GM12878 (cell line): Measurements from ENCODE around the gene EXOC4. TPM values are rescaled to one million over a fixed set of nuclear protein-coding genes. Genes with fewer than 3 reads are reported as not detected.

Experiments used
- ATAC-seq: fragments of 200-7000 bp; cut with Tn5 transposase; 3 replicates; pipeline ENCODE4 v1.9.1; 2020; ENCODE audit warnings: mild to moderate bottlenecking, moderate library complexity
- BruUV-seq: library from RNA; stranded (reverse); fragments of 400-500 nt; replicated peaks from 2 replicates; lab custom pipeline; 2021; lab: Mats Ljungman, UMichigan
- CTCF ChIA-PET: fragments of 300-600 bp; sonication (Branson Sonifier 250); formaldehyde crosslinking; extraction: SDS; loops from one replicate; lab custom pipeline; 2021; ENCODE audit warnings: inconsistent platforms; lab: Yijun Ruan, JAX
- POLR2A ChIA-PET: fragments of 350-600 bp; formaldehyde crosslinking; extraction: SDS; loops from one replicate; lab custom pipeline; 2021; ENCODE audit warnings: inconsistent platforms; lab: Charles Lee
- RAD21 ChIA-PET: fragments of 300-600 bp; sonication (Branson Sonifier 250); formaldehyde crosslinking; loops from one replicate; lab custom pipeline; 2023; ENCODE audit warnings: antibody characterized with exemption; ENCODE audit not compliant: unreplicated experiment; lab: Charles Lee
- SMC1A ChIA-PET: fragments of 300-600 bp; sonication (Branson Sonifier 250); formaldehyde crosslinking; loops from one replicate; lab custom pipeline; 2023; ENCODE audit not compliant: unreplicated experiment, uncharacterized antibody; lab: Charles Lee
- DNase-seq: peaks from one replicate; pipeline ENCODE4 v3.0.0-alpha.2; 2011; ENCODE audit warnings: low read depth, low spot score
- FAIRE-seq: peaks from 3 replicates; lab custom pipeline; 2011; peaks lifted over from hg19 to GRCh38; lab: Jason Lieb, UNC
- H2AFZ ChIP-seq: 2 replicates; pipeline ENCODE4 v1.6.0; 2011; ENCODE audit warnings: low read depth, low read length, control low read depth; ENCODE audit not compliant: control insufficient read depth
- H3K27ac ChIP-seq: 2 replicates; pipeline ENCODE4 v1.5.1; 2011; ENCODE audit warnings: control low read depth; ENCODE audit not compliant: control insufficient read depth, insufficient read depth
- H3K27me3 ChIP-seq, 2 experiments: replicated peaks in 1 of 2; 2 replicates each; pipeline versions ENCODE4 v1.6.0 to v1.6.1; 2011; ENCODE audit warnings: low read length in 1 of 2; ENCODE audit not compliant: control insufficient read depth in 2 of 2, insufficient read depth in 2 of 2
- H3K36me3 ChIP-seq, 2 experiments: 2 replicates each; pipeline ENCODE4 v1.5.1; 2011; ENCODE audit warnings: low read length in 1 of 2; ENCODE audit not compliant: control insufficient read depth in 2 of 2, insufficient read depth in 2 of 2
- H3K4me1 ChIP-seq: 2 replicates; pipeline ENCODE4 v1.6.1; 2011; ENCODE audit warnings: mild to moderate bottlenecking, low read length, moderate library complexity, mixed read lengths; ENCODE audit not compliant: control insufficient read depth, insufficient read depth
- H3K4me2 ChIP-seq: 2 replicates; pipeline ENCODE4 v1.6.0; 2011; ENCODE audit warnings: control low read depth; ENCODE audit not compliant: control insufficient read depth, insufficient read depth
- H3K4me3 ChIP-seq: fragments of 200-600 bp; sonication (generic); 2 replicates; pipeline ENCODE4 v1.5.1; 2016
- H3K79me2 ChIP-seq: 2 replicates; pipeline ENCODE4 v1.6.0; 2011; ENCODE audit warnings: low read length; ENCODE audit not compliant: control insufficient read depth, insufficient read depth
- H3K9ac ChIP-seq: 2 replicates; pipeline ENCODE4 v1.8.0; 2011; ENCODE audit warnings: low read length, control low read depth, mixed read lengths; ENCODE audit not compliant: control insufficient read depth, insufficient read depth
- H3K9me3 ChIP-seq: replicated peaks from 3 replicates; pipeline ENCODE4 v1.5.1; 2011; ENCODE audit warnings: mild to moderate bottlenecking, low read length; ENCODE audit not compliant: control insufficient read depth, insufficient read depth
- H4K20me1 ChIP-seq: 2 replicates; pipeline ENCODE4 v1.6.0; 2011; ENCODE audit not compliant: control insufficient read depth, insufficient read depth
- ATF2 ChIP-seq: IDR thresholded peaks from 2 replicates; pipeline ENCODE4 v1.6.1; 2012; ENCODE audit warnings: low read length, inconsistent platforms
- TCF7 ChIP-seq: IDR thresholded peaks from 2 replicates; pipeline ENCODE4 v1.6.1; 2014; ENCODE audit warnings: antibody characterized with exemption, borderline replicate concordance
- ZBED1 ChIP-seq: IDR thresholded peaks from 2 replicates; pipeline ENCODE4 v1.6.1; 2016; ENCODE audit warnings: borderline replicate concordance
- WGBS: methylation state at CpG from one replicate; pipeline ENCODE4 v1.1.6; 2016; ENCODE audit warnings: low lambda C conversion rate; ENCODE audit not compliant: insufficient replicate concordance, insufficient coverage; ENCODE audit errors: missing lambda C conversion rate; 5-methylcytosine and 5-hydroxymethylcytosine counted together
- in situ Hi-C: fragments of 300-500 bp; cut with MboI; formaldehyde crosslinking; loops from 9 replicates; pipeline ENCODE4 v1.14.3; 2018; ENCODE audit warnings: mixed read lengths
- intact Hi-C: fragments of 100-400 bp; cut with micrococcal nuclease; formaldehyde crosslinking; loops from one replicate; pipeline ENCODE4 v1.14.2; 2022; ENCODE audit not compliant: unreplicated experiment
- polyA plus RNA-seq, 11 experiments: library from polyadenylated mRNA; depleted of rRNA in 4 of 11; unstranded in 6 of 11; stranded (reverse) in 5 of 11; fragments of >200 nt; fragmentation: Nextera tagmentation in 4 of 11; fragmentation: Illumina TruSeq in 1 of 11; extraction: Ambion mirVana in 4 of 11; extraction: Trizol in 1 of 11; gene quantifications; 1 replicate in 1 of 11; 2 replicates in 10 of 11; pipeline versions ENCODE4 v1.2.1 to v1.2.3, GENCODE V29; 2011 to 2016; ENCODE audit warnings: inconsistent platforms in 2 of 11, missing spikeins in 2 of 11, low read depth in 1 of 11
- total RNA-seq, 4 experiments: library from RNA; depleted of rRNA in 3 of 4; stranded (reverse); fragments of >200 nt in 3 of 4; fragmentation: Illumina TruSeq in 1 of 4; extraction: Trizol in 1 of 4; gene quantifications; 2 replicates each; pipeline versions ENCODE4 v1.2.1 to v1.2.3, GENCODE V29; 2013 to 2021
- TF ChIP-seq, protein P1 (sequence below): IDR thresholded peaks from 2 replicates; pipeline ENCODE4 v1.6.1; 2012; ENCODE audit warnings: low read depth, low read length, improper control_type of control experiment

EXOC4 gene
- total and polyA plus RNA-seq, 10 of the 15 experiments (the other 5 are each of a cell fraction or from before 2014, with no cell fraction given): 13.2 to 44.5 (median 29.6) TPM

DNA sequence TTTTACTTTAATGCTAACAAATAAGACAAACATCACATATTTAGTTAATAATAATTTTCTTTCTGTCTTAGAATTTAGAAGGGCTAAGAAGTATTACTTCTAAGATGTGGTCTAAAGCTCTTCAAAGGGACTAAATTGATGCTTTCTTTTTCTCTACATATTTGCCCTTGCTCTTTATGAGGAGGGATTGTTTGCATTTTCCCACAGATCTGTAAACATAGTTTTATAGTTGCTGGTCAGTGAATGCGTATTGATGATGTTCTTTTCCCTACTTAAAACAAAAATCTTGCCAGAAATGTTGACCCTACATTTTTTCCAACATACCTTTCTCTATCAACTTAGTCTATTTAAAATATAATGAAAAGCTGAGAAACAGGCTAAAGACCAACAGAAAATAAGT lies 501.8 kb downstream of the EXOC4 start:
- FAIRE-seq (no peak), DNase-seq (no peak), ATAC-seq (no peak)
- in situ Hi-C loops: no loop called here
- TF ChIP-seq TCF7: no peak
- no peak for TF ChIP-seq ZBED1
- Histone ChIP-seq H3K4me2 (no peak overlapping the region), H3K4me3 (no peak overlapping the region), H3K9me3 (no peaks in the 10 kb centered on the region), H3K27me3 (no peaks in the 10 kb centered on the region), H3K9ac (no peak overlapping the region), H2AFZ (no peak overlapping the region), H3K4me1 (no peaks in the 10 kb centered on the region), H3K36me3 (no peaks in the 10 kb centered on the region), H3K79me2 (no peaks in the 10 kb centered on the region), H3K27ac (no peak overlapping the region), H4K20me1 (no peaks in the 10 kb centered on the region)
- intact Hi-C loops: no loop called here
- no TSS peak for BruUV-seq
- ChIA-PET RAD21 (no interaction called here), SMC1A (interaction anchor here (1.4 kb wide), 1 partner anchor 11 kb away, joined by 6 read pairs; no protein-coding TSS in a partner anchor), POLR2A (no interaction called here), CTCF (interaction anchor here (1.0 kb wide), 1 partner anchor 11 kb away, joined by 4 read pairs; no protein-coding TSS in a partner anchor)
- WGBS: 95% methylated on average over 1 of the region's 1 CpG

GRCh38 chr7:133755901-133756300 lies 503.0 kb downstream of the EXOC4 start:
- Histone ChIP-seq H3K4me2 (no peak overlapping the region), H2AFZ (no peak overlapping the region), H3K79me2 (no peaks in the 10 kb centered on the region), H3K4me1 (no peaks in the 10 kb centered on the region), H3K9ac (no peak overlapping the region), H3K4me3 (no peak overlapping the region), H4K20me1 (no peaks in the 10 kb centered on the region), H3K27ac (no peak overlapping the region), H3K9me3 (no peaks in the 10 kb centered on the region), H3K36me3 (no peaks in the 10 kb centered on the region), H3K27me3 (no peaks in the 10 kb centered on the region)
- SMC1A ChIA-PET: interaction anchor here (1.1 kb wide), 1 partner anchor 18 kb away, joined by 4 read pairs; no protein-coding TSS in a partner anchor
- RAD21 ChIA-PET: no interaction called here
- FAIRE-seq: no peak
- CTCF ChIA-PET: no interaction called here
- TF ChIP-seq ATF2: no peak
- TF ChIP-seq, protein P1, sequence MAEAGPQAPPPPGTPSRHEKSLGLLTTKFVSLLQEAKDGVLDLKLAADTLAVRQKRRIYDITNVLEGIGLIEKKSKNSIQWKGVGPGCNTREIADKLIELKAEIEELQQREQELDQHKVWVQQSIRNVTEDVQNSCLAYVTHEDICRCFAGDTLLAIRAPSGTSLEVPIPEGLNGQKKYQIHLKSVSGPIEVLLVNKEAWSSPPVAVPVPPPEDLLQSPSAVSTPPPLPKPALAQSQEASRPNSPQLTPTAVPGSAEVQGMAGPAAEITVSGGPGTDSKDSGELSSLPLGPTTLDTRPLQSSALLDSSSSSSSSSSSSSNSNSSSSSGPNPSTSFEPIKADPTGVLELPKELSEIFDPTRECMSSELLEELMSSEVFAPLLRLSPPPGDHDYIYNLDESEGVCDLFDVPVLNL: no peak
- ATAC-seq: no peak
- in situ Hi-C loops (no loop called here), intact Hi-C loops (no loop called here)
- no TSS peak for BruUV-seq
- no peak for DNase-seq
- POLR2A ChIA-PET: no interaction called here
